Right renal pelvis (tissue), 4 donors: ENCODE data around the gene UFC1. TPM values are rescaled to one million over a fixed set of nuclear protein-coding genes. Genes with fewer than 3 reads are reported as not detected.
"Not testable (repeated sequence)": the region's sequence is repeated elsewhere in the genome, so short reads cannot be mapped to it uniquely, and the experiment has no call there.

ENCODE experiments used
- DNase-seq, 4 donors: peaks; one replicate each; pipeline ENCODE4 v3.0.0-alpha.2; 2013; ENCODE audit warnings: low read depth in 4 of 4, low spot score in 3 of 4, missing footprints in 1 of 4
- polyA plus RNA-seq, 4 donors: library from polyadenylated mRNA; unstranded; fragments of 120-200 nt; gene quantifications; one replicate each; pipeline ENCODE4 v1.2.1, GENCODE V29; 2013; ENCODE audit not compliant: insufficient read length in 4 of 4

Gene UFC1
- polyA plus RNA-seq = 100 to 1,000 TPM; 147 to 165 (median 159) TPM

- DNase-seq = peak in 3 of 4 donors; percentile 75 to 86 (median 83)
These were observed at the start of gene UFC1 for GRCh38 chr1:161153682-161154337. Gene UFC1, plus strand, starts transcription at chr1:161153978. Its CDS starts 20 bp downstream, at chr1:161153998.

DNA sequence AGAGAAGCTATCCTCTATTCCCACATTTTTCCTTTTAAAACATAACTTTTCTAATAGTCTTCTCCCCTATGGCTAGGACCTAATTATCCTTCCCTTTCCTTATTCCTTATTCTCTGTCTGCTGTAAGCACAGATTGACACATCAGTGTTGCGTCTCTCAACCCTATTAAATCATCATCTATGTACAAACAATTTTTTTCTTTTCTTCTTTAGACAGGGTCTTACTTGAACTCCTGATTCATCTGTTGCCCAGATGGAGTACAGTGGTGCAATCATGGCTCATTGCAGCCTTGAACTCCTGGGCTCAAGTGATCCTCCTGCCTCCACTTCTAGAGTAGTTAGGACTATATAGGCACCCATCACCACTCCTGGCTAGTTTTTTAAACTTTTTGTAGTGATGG is 47.3 kb upstream of the UFC1 start:
- no peak for DNase-seq

DNA sequence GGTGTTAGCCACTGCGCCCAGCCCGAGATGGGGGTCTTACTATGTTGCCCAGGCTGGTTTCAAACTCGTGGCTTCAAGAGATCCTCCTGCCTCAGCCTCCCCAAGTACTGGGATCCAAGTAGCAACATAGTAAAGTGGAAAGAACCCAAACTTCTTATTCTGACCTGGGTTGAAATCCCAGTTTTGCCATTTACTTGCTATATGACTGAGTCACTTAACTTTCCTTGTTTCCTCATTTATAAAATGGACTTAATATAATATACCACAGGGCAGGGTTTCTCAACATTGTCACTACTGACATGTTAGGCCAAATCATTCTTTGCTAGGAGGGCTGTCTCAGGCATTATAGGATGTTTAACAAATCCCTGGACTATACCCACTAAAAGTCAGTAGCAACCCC is 42.7 kb upstream of the UFC1 start:
- no peak for DNase-seq

- no peak for DNase-seq
These were observed 42.3 kb upstream of the UFC1 start for GRCh38 chr1:161111527-161111926.

DNA sequence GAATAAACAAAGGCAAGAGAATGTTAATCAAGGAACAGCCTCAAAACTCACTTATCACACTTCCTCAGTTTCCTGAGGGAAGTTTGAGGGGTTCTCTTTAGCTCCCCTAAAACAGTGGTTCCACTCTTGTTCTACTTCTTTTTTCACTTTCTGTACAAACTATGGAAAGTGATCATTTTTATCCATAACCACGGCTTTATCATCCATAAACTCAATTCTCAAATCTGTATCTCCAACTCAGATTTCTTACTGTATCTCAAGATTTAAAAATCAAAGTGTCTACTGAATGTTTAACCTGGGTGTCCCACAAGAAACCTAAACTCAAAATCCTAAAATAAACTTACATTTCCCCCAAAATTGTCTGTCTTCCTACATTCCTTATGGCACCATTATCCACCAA is 39.9 kb upstream of the UFC1 start:
- no peak for DNase-seq

GRCh38 chr1:161114556-161114955 is 39.2 kb upstream of the UFC1 start:
- DNase-seq = no peak

DNA sequence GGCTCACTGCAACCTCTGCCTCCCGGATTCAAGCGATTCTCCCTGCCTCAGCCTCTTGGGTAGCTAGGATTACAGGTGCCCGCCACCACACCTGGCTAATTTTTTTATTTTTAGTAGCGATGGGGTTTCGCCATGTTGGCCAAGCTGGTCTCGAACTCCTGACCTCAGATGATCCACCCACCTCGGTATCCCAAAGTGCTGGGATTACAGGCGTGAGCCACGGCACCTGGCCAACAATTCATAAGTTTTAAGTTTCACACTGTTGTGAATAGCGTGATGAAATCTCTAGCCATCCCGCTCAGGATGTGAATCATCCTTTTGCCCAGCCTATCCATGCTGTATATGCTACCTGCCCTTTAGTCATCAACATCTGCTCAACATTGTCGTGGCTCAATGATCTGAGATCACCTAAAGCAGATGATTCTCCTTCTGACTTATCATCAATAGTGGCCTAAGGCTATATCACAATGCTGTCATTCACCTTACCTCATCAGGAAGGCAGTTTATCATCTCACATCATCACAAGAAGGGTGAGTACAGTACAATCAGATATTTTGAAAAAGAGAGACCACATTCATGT is 38.6 kb upstream of the UFC1 start:
- DNase-seq = no peak

- DNase-seq = not testable (repeated sequence)
These were observed 37.8 kb upstream of the UFC1 start for GRCh38 chr1:161115961-161116360.

DNA sequence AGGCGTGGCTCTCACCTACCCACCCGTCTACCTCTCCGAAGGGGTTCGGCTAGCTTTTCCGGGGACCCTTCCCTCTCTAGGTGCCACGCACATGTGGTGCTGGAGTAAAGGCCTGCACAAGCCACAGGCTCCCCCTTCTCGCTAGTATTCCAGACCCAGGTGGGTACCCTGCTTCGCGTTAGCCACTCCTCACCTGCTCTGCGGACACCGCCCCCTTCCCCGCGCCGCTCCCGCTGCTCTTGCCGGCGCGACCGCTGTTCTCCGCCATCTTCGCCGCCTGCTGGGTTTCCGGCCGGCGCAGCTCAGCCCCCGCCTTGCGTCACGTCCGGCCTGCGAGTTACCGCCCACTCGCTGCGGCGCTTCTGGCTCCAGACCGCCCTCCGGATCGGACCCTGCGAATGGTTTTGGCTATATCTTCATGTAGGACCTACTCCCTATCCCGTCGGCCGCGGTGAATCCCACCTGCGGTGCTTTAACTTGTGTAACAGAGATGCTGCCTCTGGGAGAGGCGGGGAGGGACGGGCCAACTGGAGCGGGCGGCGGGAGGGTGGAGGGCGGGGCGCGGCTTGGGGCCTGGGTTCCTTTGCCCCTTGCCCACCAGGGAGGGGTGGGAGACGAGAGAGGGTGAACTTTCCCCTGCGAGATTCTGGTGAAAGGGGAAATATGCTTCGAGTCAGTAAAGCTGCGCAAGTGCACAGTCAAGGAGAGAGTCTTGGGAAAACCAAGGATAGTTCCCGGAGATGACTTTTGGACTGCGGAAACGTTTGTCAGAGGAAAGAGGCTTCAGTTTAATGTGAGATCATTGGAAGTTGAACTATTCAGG is 35.8 kb upstream of the UFC1 start, which contains the start of the genes NIT1 and PFDN2:
Gene NIT1, plus strand, starts transcription at position 347 of the 823 bp plus-strand sequence. Its CDS starts 72 bp downstream, at position 419.
Gene PFDN2, minus strand, starts transcription at position 279 of the 823 bp plus-strand sequence. Its CDS starts 11 bp downstream, at position 268.
- peak in 2 of 4 donors; percentile 73 to 89 for DNase-seq

DNA sequence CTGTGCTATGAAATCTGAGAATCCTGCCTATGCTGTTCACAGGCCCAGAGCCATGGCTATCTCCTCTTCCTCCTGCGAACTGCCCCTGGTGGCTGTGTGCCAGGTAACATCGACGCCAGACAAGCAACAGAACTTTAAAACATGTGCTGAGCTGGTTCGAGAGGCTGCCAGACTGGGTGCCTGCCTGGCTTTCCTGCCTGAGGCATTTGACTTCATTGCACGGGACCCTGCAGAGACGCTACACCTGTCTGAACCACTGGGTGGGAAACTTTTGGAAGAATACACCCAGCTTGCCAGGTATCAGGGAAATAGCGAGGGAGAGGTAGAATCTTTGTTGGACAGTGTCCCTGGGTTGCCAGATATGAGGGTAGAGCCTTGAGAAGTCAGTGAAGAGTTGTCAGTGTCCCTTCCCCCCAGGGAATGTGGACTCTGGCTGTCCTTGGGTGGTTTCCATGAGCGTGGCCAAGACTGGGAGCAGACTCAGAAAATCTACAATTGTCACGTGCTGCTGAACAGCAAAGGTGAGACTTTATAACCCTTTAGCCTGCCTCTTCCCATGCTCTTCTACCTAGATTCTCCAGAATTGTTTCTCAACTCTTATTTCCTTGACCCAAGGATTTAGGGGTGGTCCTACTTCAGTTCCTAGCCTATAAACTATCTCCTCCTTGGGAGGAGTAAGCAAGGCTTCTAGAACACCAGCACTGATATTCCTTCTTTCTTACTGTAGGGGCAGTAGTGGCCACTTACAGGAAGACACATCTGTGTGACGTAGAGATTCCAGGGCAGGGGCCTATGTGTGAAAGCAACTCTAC is 34.5 kb upstream of the UFC1 start:
- no peak for DNase-seq

DNA sequence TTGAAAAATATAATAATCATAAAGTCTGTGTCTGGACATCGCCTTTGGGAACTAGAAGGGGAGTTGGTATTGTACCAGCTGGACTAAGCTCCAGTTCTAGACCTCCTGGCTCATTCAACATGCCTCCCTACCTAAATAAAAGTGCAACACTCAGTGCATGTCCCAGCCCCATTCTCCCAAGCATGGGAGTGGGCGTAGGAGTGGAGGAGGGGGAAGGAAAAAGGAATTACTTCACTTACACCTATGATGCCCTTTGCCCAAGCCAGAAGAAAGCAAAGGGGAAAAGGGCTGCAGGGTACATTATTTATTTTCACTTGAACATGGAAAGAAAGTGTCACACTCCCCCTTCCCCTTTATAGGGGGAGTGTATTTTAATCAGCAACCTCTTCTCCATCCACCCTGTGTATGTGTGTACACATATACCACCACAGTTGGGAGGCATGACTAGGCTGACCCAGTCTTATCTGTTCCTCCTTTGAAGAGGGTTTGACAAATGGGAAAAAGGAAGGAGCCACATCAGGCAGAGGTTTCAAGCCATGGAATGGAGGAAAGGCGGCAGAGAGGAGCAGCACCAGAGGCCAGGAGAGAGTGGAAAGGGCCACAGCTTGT is 32.6 kb upstream of the UFC1 start:
- DNase-seq = no peak

- DNase-seq = no peak
These were observed 31.9 kb upstream of the UFC1 start for GRCh38 chr1:161121834-161122233.

DNA sequence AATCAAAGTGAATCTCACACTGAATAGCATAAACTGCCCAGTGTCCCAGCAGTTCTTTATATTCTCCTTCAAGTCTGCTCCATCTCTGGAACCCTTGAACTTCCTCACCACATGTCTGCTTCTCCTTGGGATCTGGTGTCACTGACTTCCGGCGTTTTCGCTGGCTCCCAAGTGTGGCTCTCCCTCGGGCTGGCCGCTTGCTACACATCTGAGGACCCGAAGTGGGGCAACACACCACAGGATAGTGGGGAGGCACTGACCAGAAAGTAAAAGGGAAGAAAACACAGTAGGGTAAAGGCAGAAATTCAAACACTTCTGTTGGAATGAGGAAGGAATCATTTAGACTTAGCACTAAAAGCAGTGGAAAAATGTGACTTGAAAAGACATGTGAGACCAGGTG is 30.8 kb upstream of the UFC1 start:
- no peak for DNase-seq

DNA sequence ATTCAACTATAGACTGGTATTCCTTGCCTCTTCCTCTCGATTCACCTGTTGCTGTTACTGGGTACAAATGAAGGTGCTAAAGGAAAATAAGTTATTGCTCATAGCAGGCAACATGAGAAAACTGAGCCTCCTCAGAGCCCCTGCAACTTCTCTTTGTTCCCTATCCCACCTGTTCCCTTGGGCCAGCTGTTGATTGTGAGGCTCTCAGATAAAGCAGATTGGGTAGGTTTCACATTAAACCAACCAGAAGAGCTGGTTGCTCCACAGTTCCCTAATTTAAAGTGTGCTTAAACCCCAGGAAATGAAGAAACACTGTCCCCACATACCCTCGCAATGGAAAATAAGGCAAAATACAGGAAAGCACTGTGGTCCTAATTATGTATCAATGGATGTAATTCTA is 26.1 kb upstream of the UFC1 start:
- DNase-seq = no peak

DNA sequence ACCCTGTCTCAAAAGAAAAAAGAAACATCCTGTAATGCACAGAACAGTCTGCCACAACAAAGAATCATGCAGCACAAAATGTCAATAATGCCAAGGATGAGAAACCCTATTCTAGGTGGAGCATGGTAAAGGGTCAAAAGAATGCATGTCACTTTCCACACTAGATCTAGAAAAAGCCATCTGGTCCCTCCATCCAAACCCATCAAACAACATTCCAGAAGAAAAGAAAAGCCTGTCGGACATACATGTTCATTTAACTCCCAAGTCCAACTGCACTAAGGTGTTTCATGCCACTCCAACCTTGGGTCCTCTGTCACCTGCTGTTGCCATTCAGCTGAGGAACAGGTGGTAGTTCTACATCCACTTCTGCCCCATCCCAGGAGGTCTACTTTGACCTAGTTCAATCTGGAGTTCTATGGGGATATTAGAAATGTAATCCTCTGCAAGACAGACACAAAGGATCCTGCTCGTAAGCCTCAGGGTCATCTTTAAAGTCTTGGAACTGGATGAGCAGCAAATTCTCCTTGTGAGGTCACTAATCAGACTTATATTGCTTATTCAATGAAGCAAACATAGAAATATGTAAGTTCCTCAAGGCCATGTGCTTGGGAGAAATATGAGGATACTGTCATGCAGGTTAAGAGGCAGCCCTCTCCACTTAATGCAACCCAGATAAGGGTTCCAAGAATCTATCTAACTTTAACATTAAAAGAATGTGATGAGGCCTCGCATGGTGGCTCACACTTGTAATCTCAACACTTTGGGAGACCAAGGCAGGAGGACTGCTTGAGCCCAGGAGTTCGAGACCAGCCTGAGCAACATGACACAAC is 25.0 kb upstream of the UFC1 start:
- no peak for DNase-seq

DNA sequence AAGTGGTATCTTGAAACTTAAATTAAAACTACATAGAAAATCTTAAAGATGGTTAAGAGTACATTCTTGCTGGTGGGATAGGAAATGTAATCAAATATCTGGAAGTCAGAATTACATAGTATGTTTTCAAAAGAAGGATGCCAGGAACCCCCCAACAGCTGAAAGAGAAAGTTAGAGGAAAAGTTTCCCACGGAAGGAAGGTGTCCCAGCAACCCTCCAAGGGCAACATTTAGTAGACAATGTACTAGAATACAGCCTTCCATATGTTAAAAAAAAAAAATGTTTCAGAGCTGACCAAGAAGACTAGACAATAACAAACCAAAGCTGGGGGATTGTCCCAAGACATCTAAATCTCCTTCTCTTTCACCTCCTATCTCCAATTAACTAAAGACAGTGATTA is 23.5 kb upstream of the UFC1 start:
- DNase-seq = no peak

GRCh38 chr1:161131523-161132409 is 22.0 kb upstream of the UFC1 start:
- DNase-seq = no peak
